GM19397 (cell line): ENCODE data around the gene USP22.
"Not testable (repeated sequence)": the region's sequence is repeated elsewhere in the genome, so short reads cannot be mapped to it uniquely, and the experiment has no call there.

Experiments
- ATAC-seq: cut with Tn5 transposase; IDR thresholded peaks from one replicate; pipeline ENCODE4 v1.9.1; 2021; ENCODE audit warnings: mild to moderate bottlenecking, moderate library complexity; ENCODE audit not compliant: unreplicated experiment

USP22 gene

GRCh38 chr17:21042458-21043295 is at the start of gene USP22:
Gene USP22, minus strand, starts transcription at chr17:21043011. Its CDS starts 176 bp downstream, at chr17:21042835.
- peak; percentile 65 for ATAC-seq

GRCh38 chr17:21090902-21091618 is 48.2 kb upstream of the USP22 start:
- no peak for ATAC-seq

GRCh38 chr17:21089933-21090901 is 47.4 kb upstream of the USP22 start:
- ATAC-seq, result no peak

GRCh38 chr17:21089145-21089544 is 46.3 kb upstream of the USP22 start:
- ATAC-seq, result no peak

GRCh38 chr17:21085707-21086106 is 42.9 kb upstream of the USP22 start:
- ATAC-seq, result no peak

GRCh38 chr17:21085280-21085679 is 42.5 kb upstream of the USP22 start:
- not testable (repeated sequence) for ATAC-seq

GRCh38 chr17:21082001-21082436 is 39.2 kb upstream of the USP22 start:
- ATAC-seq, result no peak

GRCh38 chr17:21079196-21079595 is 36.4 kb upstream of the USP22 start:
- no peak for ATAC-seq

- no peak for ATAC-seq
These were observed 35.4 kb upstream of the USP22 start for GRCh38 chr17:21078016-21078780.

GRCh38 chr17:21077281-21077680 is 34.5 kb upstream of the USP22 start:
- no peak for ATAC-seq

- no peak for ATAC-seq
These were observed 33.4 kb upstream of the USP22 start for GRCh38 chr17:21076242-21076641.

- no peak for ATAC-seq
These were observed 32.9 kb upstream of the USP22 start for GRCh38 chr17:21075739-21076085.

- ATAC-seq, result no peak
These were observed 30.0 kb upstream of the USP22 start for GRCh38 chr17:21072745-21073197.

GRCh38 chr17:21066394-21066793 is 23.6 kb upstream of the USP22 start:
- ATAC-seq, result no peak

GRCh38 chr17:21061971-21062526 is 19.2 kb upstream of the USP22 start:
- ATAC-seq, result peak; percentile 77

- ATAC-seq, result no peak
These were observed 18.5 kb upstream of the USP22 start for GRCh38 chr17:21061158-21061835.

- ATAC-seq, result no peak
These were observed 16.9 kb upstream of the USP22 start for GRCh38 chr17:21059761-21060160.

GRCh38 chr17:21058098-21058893 is 15.5 kb upstream of the USP22 start:
- ATAC-seq, result no peak
